ENCODE results near the gene FEZ2.
"Not testable (repeated sequence)": the region's sequence is repeated elsewhere in the genome, so short reads cannot be mapped to it uniquely, and the experiment has no call there.

The FEZ2 gene, protein sequence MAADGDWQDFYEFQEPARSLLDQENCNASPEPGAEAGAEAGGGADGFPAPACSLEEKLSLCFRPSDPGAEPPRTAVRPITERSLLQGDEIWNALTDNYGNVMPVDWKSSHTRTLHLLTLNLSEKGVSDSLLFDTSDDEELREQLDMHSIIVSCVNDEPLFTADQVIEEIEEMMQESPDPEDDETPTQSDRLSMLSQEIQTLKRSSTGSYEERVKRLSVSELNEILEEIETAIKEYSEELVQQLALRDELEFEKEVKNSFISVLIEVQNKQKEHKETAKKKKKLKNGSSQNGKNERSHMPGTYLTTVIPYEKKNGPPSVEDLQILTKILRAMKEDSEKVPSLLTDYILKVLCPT

DNA sequence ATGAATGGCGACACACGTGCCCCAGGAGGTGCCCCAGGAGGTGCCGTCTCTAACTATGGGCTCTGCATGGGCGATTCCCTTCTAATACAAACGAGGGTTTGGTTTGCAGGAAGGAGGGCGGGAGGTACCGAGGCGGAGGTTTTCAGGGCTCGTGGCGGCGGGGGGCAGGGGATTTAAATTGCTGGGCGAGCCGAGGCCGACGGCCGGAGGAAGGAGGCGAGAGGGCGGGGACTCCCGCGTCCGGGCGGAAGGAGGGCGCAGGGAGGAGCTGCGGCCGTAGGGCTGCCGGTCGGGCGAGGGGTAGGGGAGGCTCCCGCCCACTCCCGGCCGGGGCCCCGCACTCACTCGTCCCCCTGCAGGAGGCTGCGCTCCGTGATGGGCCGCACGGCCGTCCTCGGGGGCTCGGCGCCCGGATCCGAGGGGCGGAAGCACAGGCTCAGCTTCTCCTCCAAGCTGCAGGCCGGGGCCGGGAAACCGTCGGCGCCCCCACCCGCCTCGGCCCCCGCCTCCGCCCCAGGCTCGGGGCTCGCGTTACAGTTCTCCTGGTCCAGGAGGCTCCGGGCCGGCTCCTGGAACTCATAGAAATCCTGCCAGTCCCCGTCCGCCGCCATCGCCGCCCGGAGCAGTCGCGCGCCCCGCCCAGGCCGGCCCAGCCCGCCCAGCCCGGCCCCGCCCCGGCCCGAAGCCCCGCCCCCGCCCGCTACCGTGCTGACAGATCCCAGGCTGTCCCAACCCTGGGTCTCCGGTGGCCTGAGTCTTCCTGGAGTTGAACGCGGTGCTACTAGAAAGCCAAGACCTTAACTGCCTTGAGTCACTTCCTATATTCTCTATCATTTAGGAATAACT lies at the start of gene FEZ2:
Gene FEZ2 (minus strand): TSS at position 637 of the 846 bp plus-strand sequence. CDS start 26 bp downstream, at position 611.
- peak; percentile 65 for DNase-seq

DNA sequence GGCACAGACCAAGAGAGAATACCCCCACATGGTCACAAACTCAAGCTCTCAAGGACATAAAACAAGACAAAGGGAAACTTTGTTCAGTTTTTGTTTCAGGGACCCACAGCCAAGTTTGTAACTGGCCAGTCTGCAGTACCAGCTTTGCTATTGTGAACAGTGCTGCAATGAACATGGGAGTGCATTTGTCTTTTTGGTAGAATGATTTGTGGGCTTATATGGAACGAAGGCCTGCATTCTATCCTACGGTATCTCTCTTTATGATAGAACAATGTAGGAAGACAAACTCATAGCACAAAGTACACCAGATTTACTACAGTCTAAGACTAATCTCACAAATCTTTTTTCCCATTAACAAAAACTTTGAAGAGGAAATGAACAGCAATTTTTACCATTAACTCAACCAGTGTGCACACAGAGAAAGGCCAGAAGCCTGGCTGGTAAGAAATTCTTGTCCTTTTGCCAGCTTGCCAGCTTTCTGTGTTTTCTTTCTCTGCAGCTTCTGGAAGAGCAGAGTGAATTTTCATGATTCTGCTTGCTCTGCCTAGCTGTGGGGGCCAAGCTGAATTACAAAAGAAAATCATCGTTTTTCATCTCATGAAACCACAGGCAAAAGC lies 37.1 kb upstream of the FEZ2 start:
- DNase-seq: no peak

DNA sequence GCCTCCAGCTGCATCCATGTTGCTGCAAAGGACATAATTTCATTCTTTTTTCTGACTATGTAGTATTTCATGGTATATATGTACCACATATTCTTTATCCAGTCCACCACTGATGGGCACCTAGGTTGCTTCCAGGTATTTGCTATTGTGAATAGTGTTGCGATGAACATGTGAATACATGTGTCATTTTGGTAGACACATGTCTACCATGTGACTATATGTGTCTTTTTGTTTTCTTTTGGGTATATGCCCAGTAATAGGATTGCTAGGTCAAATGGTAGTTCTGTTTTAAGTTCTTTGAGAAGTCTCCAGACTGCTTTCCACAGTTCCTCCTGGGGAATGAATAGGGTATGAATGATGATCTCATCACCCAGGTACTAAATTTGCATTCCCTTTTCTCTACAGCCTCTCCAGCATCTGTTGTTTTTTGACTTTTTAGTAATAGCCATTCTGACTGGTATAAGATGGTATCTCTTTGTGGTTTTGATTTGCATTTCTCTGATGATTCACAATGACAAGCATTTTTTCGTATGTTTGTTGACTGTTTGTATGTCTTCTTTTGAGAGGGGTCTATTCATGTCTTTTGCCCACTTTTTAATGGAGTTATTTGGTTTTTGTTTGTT lies 35.6 kb upstream of the FEZ2 start:
- DNase-seq: no peak

- DNase-seq: no peak
These were observed 28.8 kb upstream of the FEZ2 start for GRCh38 chr2:36626756-36627155.

GRCh38 chr2:36626071-36626470 lies 28.1 kb upstream of the FEZ2 start:
- no peak for DNase-seq

GRCh38 chr2:36625304-36625703 lies 27.3 kb upstream of the FEZ2 start:
- DNase-seq: no peak

DNA sequence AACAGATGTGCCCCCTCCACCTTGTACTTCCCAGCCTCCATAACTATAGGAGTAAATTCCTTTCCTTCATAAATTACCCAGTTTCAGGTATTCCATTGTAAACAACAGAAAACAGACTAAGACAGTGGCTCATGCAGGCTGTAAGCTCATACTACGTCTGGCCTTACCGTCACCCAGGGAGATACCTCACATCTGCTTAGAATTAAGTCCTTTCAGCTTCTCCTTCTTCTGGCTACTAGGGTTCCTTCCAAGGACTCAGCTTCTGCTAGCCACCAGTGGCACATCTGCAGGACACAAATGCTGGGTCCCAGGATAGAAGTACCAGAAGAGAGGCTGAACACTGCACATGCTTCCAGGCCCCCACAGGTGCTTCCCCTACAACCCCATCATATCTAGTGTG lies 22.4 kb upstream of the FEZ2 start:
- DNase-seq: no peak

DNA sequence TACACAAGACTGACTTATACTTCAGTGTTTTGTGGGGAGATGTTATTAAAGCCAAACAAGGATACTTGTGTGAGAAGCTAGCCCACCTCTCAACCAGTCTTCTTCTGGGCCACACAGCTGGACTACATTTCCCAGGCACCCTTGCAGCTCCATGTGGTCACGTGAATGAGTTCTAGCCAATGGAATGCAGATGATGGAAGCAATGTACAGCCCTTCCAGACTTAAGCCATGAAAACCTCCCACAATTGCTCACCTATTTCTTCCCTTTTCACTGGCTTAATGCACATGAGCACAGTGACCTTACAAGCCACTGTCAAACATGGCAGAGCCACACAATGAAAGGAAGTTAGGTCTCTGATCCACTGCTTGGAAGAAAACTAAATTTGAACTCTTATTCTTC lies 20.4 kb upstream of the FEZ2 start:
- no peak for DNase-seq

GRCh38 chr2:36616947-36617346 lies 19.0 kb upstream of the FEZ2 start:
- no peak for DNase-seq

GRCh38 chr2:36615222-36615621 lies 17.3 kb upstream of the FEZ2 start:
- DNase-seq: peak; percentile 50

DNA sequence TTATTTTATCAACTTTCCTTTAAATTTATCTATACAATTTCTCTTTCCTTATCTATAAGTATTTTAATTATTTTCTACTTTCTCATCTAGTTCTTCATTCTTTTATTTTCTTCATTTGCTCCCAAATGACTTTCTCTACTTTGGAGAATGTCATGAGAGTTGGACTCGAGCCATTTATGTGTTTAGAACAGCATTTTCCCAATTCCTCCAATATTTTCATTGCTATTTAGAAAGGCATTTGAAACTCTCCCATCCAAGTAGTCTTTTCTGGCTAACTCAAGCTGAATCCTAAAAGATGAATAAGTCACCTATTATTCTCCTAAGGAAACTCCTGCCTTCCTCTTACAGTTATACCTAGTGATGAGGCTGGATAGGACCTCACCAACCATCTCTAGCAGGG lies 15.8 kb upstream of the FEZ2 start:
- DNase-seq: no peak

DNA sequence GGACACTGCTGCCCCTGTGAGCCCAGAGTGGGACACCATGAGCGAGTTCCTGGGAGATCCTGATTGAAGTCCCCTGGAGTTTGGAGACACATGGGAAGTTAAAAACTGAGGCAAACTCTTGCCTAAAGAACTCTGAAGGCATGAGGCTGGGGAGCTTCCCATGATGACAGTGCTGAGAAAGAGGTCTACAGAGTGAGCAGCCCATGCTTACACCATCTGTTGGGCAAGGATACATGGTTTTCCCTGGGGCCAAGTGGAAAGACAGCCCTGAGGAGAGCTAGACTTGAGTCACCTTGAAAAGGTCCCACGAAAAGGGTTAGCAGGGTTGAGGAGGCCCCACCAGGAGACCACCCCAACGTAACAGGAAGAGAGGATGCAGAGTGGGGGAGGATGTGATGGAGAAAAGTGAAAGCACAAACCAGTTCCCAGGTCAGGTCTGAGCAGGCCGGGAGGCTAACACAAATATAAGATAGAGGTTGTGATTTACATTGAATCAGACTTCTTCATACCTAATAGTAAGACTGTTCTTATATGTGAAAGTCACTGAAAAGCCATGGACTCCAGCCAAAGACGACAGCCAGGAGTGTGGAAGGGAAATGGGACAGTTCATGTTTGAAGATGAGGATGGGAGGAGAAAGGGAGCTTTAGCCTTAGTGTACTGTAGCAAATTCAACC lies 13.5 kb upstream of the FEZ2 start:
- no peak for DNase-seq

DNA sequence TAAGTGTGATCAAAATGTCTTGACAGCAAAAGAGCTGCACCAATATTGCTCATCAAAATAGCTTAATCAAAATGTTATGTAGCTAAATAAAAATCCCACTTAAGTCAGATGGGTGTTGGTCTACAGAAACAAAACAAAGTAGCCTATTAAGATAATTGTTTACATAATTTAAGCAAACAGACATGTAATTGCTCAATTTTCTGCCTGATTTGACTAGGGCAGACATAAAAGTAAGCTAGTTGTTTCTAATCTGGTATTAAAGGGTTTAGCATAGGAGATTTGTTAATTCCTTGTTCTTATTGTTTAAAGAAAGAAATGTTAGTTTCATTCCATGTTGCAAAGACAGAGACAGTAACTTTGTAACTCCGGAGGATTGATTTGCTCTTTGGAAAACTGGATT lies 11.5 kb upstream of the FEZ2 start:
- DNase-seq: no peak

- no peak for DNase-seq
These were observed 10.0 kb upstream of the FEZ2 start for GRCh38 chr2:36607947-36608346.

DNA sequence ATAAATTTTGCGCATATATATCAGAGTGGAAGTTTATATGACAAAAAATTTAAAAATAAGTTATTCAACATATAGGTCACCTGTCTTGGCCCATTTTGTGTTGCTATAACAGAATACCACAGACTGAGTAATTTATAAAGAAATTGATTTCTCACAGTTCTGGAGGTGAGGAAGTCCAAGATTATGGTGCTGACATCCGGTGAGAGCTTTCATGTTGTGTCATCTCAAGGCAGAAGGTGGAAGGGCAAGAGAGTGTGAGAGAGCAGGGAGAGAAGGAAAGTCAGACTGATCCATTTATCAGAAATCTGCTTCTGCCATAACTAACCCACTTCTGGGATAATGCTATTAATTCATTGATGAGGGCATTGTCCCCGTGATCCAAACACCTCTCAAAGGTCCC lies 9.0 kb upstream of the FEZ2 start:
- DNase-seq: no peak

DNA sequence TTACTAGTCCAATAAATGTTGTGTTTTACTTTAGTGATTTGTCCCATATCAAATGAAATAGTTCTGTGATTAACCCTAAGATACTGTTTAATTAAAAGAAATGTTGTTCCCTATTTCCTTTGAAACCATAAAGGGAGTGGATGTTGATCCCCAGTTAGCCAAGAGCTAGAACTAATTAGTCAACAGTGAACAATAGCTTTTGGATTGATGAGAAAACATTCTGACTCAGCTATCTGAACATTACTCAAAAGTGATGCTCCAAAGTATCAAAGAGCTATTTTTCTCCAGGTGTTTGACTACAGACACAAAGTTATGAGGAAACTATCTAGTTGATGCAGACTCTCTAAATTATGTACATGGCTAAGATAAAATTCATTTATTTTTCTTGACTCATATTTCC lies 7.3 kb upstream of the FEZ2 start:
- DNase-seq: no peak

- DNase-seq: not testable (repeated sequence)
These were observed 5.7 kb upstream of the FEZ2 start for GRCh38 chr2:36603629-36604028.

- DNase-seq: no peak
These were observed 901 bp downstream of the FEZ2 start for GRCh38 chr2:36597003-36597531.

DNA sequence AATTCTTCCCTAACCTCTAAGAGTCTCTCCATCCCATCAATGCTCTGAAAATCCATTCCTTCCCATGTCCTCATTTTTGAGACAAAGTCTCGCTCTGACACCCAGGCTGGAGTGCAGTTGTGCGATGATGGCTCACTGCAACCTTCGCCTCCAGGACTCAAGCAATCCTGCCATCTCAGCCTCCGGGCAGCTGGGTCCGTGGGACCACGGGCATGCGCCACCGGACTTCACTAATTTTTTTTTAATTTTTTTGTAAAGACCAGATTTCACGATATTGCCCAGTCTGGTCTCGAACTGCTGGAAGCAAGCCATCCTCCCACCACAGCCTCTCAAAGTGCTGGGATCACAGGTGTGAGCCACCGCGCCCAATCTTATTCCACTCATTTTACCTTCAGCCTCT lies 1.6 kb downstream of the FEZ2 start:
- DNase-seq: no peak

DNA sequence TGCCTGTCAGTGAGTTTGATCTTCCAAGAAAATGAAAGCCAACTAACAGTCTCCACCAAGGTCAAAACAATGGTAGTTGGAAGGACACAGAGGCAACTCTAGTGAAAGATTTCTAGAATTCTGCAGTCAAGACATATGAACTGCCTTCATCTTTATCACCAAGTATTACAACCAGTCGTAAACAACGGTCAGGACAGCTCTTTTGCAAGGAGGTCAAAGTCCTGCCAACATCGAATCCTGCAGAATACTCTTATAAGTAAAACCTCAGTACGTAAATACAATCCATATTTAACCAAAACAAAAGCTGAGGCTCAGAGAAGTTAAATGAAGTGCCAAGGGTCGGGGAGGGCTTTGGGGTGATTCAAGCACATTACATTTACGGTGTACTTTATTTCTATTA lies 3.1 kb downstream of the FEZ2 start:
- DNase-seq: no peak

GRCh38 chr2:36589230-36589630 lies 8.7 kb downstream of the FEZ2 start:
- DNase-seq: no peak

DNA sequence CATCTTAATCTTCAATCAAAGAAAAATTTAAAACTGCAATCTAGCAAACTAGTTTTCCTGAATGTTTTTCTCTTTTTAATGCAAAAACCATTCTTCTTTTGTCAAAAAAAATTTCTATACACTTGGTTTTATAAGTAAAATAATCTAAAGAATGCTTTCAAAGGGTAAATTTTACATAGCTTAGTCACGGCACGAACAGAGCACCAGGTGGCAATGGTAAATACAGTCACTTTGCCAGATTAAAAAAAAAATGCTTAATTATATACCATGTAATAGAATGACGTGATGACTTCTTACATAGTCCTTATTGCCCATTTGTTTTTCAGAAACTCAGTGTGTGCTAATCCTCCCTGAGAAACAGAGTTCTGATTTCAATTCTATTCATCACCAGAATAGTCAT lies 10.4 kb downstream of the FEZ2 start:
- DNase-seq: no peak

GRCh38 chr2:36587101-36587500 lies 10.9 kb downstream of the FEZ2 start:
- no peak for DNase-seq
